ENCODE data around the gene FGF14.

GRCh38 chr13:102236830-102237229 is 165.0 kb downstream of the FGF14 start:
- TF ChIP-seq CTCF (IDR thresholded peaks at IDR 0.05; ENCODE audit: insufficient read depth, low read depth, low read length): no peak
- no peak for TF ChIP-seq EZH2 (IDR thresholded peaks at IDR 0.05; ENCODE audit: insufficient read depth, low read length)

All from astrocyte (in vitro differentiated cells and primary cell).